Aorta (tissue), 5 donors: ENCODE measurements around the gene STYXL1. TPM values are rescaled to one million over a fixed set of nuclear protein-coding genes. Genes with fewer than 3 reads are reported as not detected.

Source experiments
- ATAC-seq: fragments of 200-7000 bp; cut with Tn5 transposase; one replicate; pipeline ENCODE4 v1.9.1; 2022; ENCODE audit warnings: moderate library complexity; ENCODE audit not compliant: low FRiP score
- DNase-seq, 2 donors: peaks; one replicate each; pipeline ENCODE4 v3.0.0-alpha.2; 2020
- H3K27ac ChIP-seq, 2 donors: one replicate each; pipeline ENCODE4 v1.5.1; 2013; ENCODE audit warnings: low read length in 2 of 2, mild to moderate bottlenecking in 2 of 2, moderate library complexity in 2 of 2, control low read depth in 1 of 2, inconsistent platforms in 1 of 2, low read depth in 1 of 2
- H3K27me3 ChIP-seq, 2 donors: one replicate each; pipeline ENCODE4 v1.6.1; 2013; ENCODE audit warnings: control low read depth in 1 of 2, low read length in 1 of 2, mild to moderate bottlenecking in 1 of 2, moderate library complexity in 1 of 2; ENCODE audit not compliant: insufficient read depth in 2 of 2, control insufficient read depth in 1 of 2
- H3K36me3 ChIP-seq, 2 donors: one replicate each; pipeline ENCODE4 v1.6.1; 2013; ENCODE audit warnings: control low read depth in 1 of 2, low read length in 1 of 2, mild to moderate bottlenecking in 1 of 2; ENCODE audit not compliant: insufficient read depth in 2 of 2, control insufficient read depth in 1 of 2
- H3K4me1 ChIP-seq, 2 donors: one replicate each; pipeline ENCODE4 v1.6.1; 2013; ENCODE audit warnings: low read length in 2 of 2, control low read depth in 1 of 2, mild to moderate bottlenecking in 1 of 2, moderate library complexity in 1 of 2; ENCODE audit not compliant: insufficient read depth in 2 of 2, control insufficient read depth in 1 of 2
- H3K4me3 ChIP-seq, 2 donors: one replicate each; pipeline ENCODE4 v1.5.1; 2013; ENCODE audit warnings: low read length in 2 of 2, control low read depth in 1 of 2, mild to moderate bottlenecking in 1 of 2
- H3K9me3 ChIP-seq: one replicate; pipeline ENCODE4 v1.6.1; 2013; ENCODE audit warnings: mild to moderate bottlenecking, low read length; ENCODE audit not compliant: control insufficient read depth
- WGBS, 2 donors: extraction: QIAGEN DNeasy Blood & Tissue Kit; methylation state at CpG; one replicate each; pipeline ENCODE4 v1.1.7; 2013; 5-methylcytosine and 5-hydroxymethylcytosine counted together
- intact Hi-C, 2 donors: fragments of 100-400 bp; cut with DNase I; formaldehyde crosslinking; loops; one replicate each; pipeline versions ENCODE4 v1.14.2 to v1.15.0; 2022
- polyA plus RNA-seq, 2 donors: library from polyadenylated mRNA; stranded (reverse); fragments of 200-250 nt; gene quantifications; one replicate each; pipeline ENCODE4 v1.2.3, GENCODE V29; 2013
- total RNA-seq, 2 donors: library from RNA; stranded (reverse); fragmentation: NEBNext Ultra II Directional; extraction: Animal tissue kit (Norgen Biotek cat#: 25700); gene quantifications; one replicate each; pipeline ENCODE4 v1.2.1, GENCODE V29; 2021
- donor health status: healthy with polysubstance abuse.
- donor health status: Bipolar disorder and iron deficiency.
- donor health status: DM: no; HTN: no; CAD: no.
- donor health status: DM: no; HTN: no; CAD: no.
- donor health status: DM: yes; HTN: yes; CAD: no.

Gene STYXL1
- total and polyA plus RNA-seq, 4 donors: 6.1 to 18.7 (median 16.5) TPM

DNA sequence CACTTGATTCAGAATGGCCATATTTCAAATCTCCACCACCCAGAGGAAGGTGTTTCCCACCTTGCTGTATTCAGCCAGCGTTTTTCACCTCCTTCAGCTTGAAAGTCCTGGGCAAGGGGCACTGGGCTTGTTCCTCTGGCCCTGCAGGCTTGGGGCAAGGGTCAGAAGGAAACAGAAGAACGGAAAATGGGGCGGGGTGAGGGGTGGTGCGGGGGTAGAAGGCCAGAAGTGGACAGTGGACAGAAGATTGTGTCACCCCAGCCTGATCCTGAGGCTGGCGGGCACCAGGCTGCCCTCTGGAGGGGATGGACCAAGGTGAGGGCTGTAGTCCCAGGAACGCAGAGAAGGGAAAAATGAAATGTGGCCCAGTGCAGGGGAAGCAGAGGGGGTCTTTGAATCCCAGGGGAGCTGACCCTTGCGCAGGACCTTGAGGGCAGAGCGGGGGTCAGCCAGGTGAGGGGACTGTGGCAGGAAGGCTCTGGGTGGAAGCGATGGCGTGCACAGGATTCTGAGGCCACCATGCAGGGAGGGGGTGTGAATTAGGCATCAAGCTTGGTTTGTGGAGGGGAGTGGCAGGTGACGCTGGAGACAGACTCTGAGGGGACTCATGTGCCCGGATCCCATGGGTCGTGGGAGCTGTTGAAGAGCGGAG is 76.4 kb downstream of the STYXL1 start:
- Histone ChIP-seq H3K4me3 (no peak overlapping the region), H3K27ac (no peak overlapping the region), H3K36me3 (peaks cover 0 to 2% of the 10 kb centered on the region in 2 donors), H3K9me3 (no peaks in the 10 kb centered on the region), H3K27me3 (no peaks in the 10 kb centered on the region), H3K4me1 (no peaks in the 10 kb centered on the region)
- ATAC-seq: no peak
- WGBS, 2 donors: 90 to 91% methylated on average over 14 of the region's 14 CpGs
- peak in 1 of 2 donors; percentile 49 for DNase-seq
- intact Hi-C loops: no loop called here

- intact Hi-C loops: loop anchor here in 1 of 2 donors (5.0 kb wide), 1 partner anchor 53 kb away; the partner anchor contains the start of gene POR
- DNase-seq (peak in 1 of 2 donors; percentile 21), ATAC-seq (no peak)
- 92 to 93% methylated on average over 30 of the region's 30 CpGs for WGBS, 2 donors
- Histone ChIP-seq H3K36me3 (peaks cover 0 to 2% of the 10 kb centered on the region in 2 donors), H3K4me1 (no peaks in the 10 kb centered on the region), H3K4me3 (no peak overlapping the region), H3K27ac (no peak overlapping the region), H3K27me3 (no peaks in the 10 kb centered on the region), H3K9me3 (no peaks in the 10 kb centered on the region)
These were observed 77.9 kb downstream of the STYXL1 start for GRCh38 chr7:75969704-75970498.

GRCh38 chr7:75969182-75969581 is 78.6 kb downstream of the STYXL1 start:
- H3K9me3 ChIP-seq: no peaks in the 10 kb centered on the region
- no peaks in the 10 kb centered on the region for H3K4me1 ChIP-seq
- no peak overlapping the region for H3K27ac ChIP-seq
- DNase-seq (peak in 1 of 2 donors; percentile 44), ATAC-seq (no peak)
- H3K4me3 ChIP-seq: no peak overlapping the region
- peaks cover 0 to 2% of the 10 kb centered on the region in 2 donors for H3K36me3 ChIP-seq
- H3K27me3 ChIP-seq: no peaks in the 10 kb centered on the region
- WGBS, 2 donors: 77 to 79% methylated on average over 13 of the region's 13 CpGs
- intact Hi-C loops: loop anchor here in 1 of 2 donors (5.0 kb wide), 1 partner anchor 52 kb away; the partner anchor contains the start of gene POR

GRCh38 chr7:75968561-75969001 is 79.2 kb downstream of the STYXL1 start:
- DNase-seq (no peak), ATAC-seq (no peak)
- no peaks in the 10 kb centered on the region for H3K4me1 ChIP-seq
- no peaks in the 10 kb centered on the region for H3K36me3 ChIP-seq
- intact Hi-C loops: loop anchor here in 1 of 2 donors (5.0 kb wide), 1 partner anchor 51 kb away; the partner anchor contains the start of gene POR
- H3K27me3 ChIP-seq: no peaks in the 10 kb centered on the region
- H3K27ac ChIP-seq: no peak overlapping the region
- H3K4me3 ChIP-seq: no peak overlapping the region
- H3K9me3 ChIP-seq: no peaks in the 10 kb centered on the region
- WGBS, 2 donors: 89 to 90% methylated on average over 12 of the region's 12 CpGs

DNA sequence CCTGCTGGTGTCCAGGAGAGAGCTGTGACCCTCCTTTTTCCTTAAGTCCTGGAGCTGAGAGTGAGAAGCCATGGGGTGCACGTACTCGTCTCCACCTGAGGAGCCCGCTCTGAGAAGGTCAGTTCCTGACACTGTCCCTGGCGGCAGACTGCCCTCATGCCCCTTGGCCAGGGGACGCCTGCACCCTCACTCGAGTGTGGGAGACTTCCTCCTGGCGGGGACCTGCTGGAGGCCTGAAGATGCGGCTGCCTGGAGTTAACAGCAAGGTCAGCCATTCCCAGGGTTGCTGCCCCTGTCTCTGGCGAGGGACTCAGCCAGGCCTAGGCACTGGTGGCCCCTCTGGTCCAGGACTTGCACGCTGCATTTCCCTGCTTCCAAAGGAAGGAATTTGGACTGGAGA is 79.8 kb downstream of the STYXL1 start:
- no peak overlapping the region for H3K4me3 ChIP-seq

GRCh38 chr7:75967487-75967997 is 80.3 kb downstream of the STYXL1 start:
- Histone ChIP-seq H3K4me1 (no peaks in the 10 kb centered on the region), H3K27me3 (no peaks in the 10 kb centered on the region), H3K4me3 (no peak overlapping the region), H3K36me3 (no peaks in the 10 kb centered on the region), H3K9me3 (no peaks in the 10 kb centered on the region), H3K27ac (peak overlapping the region; percentile 29 to 62)
- intact Hi-C loops: loop anchor here in 1 of 2 donors (5.0 kb wide), 1 partner anchor 50 kb away; the partner anchor contains the start of gene POR
- DNase-seq: no peak
- WGBS, 2 donors: 33 to 40% methylated on average over 13 of the region's 13 CpGs
- ATAC-seq: peak; percentile 26

More for the DNA sequence above, 79.8 kb downstream of the STYXL1 start:
- Histone ChIP-seq H3K9me3 (no peaks in the 10 kb centered on the region), H3K27ac (no peak overlapping the region), H3K27me3 (no peaks in the 10 kb centered on the region), H3K36me3 (no peaks in the 10 kb centered on the region), H3K4me1 (no peaks in the 10 kb centered on the region)
- WGBS, 2 donors: 80 to 85% methylated on average over 10 of the region's 10 CpGs
- DNase-seq: no peak
- no peak for ATAC-seq
- intact Hi-C loops: loop anchor here in 1 of 2 donors (5.0 kb wide), 1 partner anchor 51 kb away; the partner anchor contains the start of gene POR

DNA sequence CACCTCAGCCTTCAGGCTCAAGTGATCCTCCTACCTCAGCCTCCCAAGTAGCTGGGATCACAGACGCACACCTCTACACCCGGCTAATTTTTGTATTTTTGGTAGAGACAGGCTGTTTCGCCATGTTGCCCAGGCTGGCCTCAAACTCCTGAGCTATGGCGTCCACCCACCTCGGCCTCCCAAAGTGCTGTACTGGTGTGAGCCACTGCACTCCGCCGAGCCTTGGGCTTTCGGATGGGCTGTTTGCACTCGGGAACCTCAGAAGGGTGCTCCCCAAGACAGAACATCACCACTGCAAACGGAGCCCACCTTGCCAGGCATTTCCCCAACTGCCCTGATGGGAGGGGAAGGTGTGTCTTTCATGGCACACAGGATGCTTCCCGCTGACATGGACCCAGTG is 80.7 kb downstream of the STYXL1 start:
- DNase-seq: no peak
- Histone ChIP-seq H3K27me3 (no peaks in the 10 kb centered on the region), H3K4me3 (no peak overlapping the region), H3K4me1 (peaks cover 0 to 2% of the 10 kb centered on the region in 2 donors), H3K9me3 (no peaks in the 10 kb centered on the region), H3K27ac (peak overlapping the region; percentile 29 to 62), H3K36me3 (no peaks in the 10 kb centered on the region)
- 81 to 87% methylated on average over 11 of the region's 11 CpGs for WGBS, 2 donors
- intact Hi-C loops: loop anchor here in 1 of 2 donors (5.0 kb wide), 1 partner anchor 50 kb away; the partner anchor contains the start of gene POR
- no peak for ATAC-seq

- peaks cover 0 to 2% of the 10 kb centered on the region in 2 donors for H3K4me1 ChIP-seq
- intact Hi-C loops: loop anchor here (1.0 to 5.0 kb wide), 2 partner anchors 49 to 51 kb away; partner anchors contain the start of gene POR (in 2 of the 2)
- WGBS, 2 donors: 4 to 6% methylated on average over 26 of the region's 26 CpGs
These were observed 81.4 kb downstream of the STYXL1 start for GRCh38 chr7:75966190-75966961.

More at GRCh38 chr7:75966190-75966961, 81.4 kb downstream of the STYXL1 start:
- ATAC-seq (peak; percentile 79), DNase-seq (peak; percentile 78 to 87)
- Histone ChIP-seq H3K36me3 (no peaks in the 10 kb centered on the region), H3K4me3 (no peak overlapping the region), H3K27me3 (no peaks in the 10 kb centered on the region), H3K27ac (peak overlapping the region; percentile 94 to 97), H3K9me3 (no peaks in the 10 kb centered on the region)
